DMS153 treated with DMSO at 0.1 percent for 48 hours (cell line): ENCODE results near the gene INHBA.

Source experiments
- DNase-seq: peaks from one replicate; lab custom pipeline; 2025; ENCODE audit not compliant: unreplicated experiment; lab: John Stamatoyannopoulos, UW

INHBA gene

DNA sequence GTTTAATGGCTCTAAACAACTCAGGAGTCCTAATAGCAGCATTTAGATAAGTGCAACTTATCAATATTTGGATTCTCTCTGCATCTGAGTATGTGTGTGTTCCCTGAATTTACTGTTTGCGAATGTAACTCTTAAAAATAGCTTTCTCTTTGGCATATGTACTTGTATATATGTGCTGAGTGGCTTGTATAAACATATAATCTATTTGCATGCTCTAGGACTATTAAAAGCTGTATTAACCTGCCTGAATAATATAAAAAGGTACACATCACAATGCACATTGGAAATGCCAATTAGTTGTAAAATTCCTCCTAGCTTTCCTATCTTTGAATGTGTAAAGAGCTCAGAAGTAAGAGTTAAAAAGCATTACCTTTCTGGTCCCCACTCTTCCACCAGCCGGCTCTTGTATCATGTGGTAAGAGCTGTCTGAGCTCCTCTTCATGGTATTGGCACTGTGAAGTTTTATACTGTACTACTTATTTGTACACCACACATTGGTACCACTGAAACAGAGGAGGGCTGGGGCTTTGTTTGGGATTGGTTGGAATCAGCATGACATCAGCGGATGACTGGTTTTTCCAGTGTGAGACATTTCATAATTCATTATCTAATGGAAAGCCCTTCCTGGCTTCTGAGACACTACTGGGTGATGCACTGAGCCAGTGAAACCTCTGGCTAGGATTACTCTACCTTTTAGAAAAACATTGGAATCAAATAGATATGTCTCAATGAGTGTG is at the start of gene INHBA:
Gene INHBA, minus strand, starts transcription at position 456 of the 737 bp plus-strand sequence. CDS start 2,716 bp downstream, outside the sequence.
- no peak for DNase-seq

- DNase-seq, result no peak
These were observed 49.7 kb upstream of the INHBA start for GRCh38 chr7:41752615-41753014.

DNA sequence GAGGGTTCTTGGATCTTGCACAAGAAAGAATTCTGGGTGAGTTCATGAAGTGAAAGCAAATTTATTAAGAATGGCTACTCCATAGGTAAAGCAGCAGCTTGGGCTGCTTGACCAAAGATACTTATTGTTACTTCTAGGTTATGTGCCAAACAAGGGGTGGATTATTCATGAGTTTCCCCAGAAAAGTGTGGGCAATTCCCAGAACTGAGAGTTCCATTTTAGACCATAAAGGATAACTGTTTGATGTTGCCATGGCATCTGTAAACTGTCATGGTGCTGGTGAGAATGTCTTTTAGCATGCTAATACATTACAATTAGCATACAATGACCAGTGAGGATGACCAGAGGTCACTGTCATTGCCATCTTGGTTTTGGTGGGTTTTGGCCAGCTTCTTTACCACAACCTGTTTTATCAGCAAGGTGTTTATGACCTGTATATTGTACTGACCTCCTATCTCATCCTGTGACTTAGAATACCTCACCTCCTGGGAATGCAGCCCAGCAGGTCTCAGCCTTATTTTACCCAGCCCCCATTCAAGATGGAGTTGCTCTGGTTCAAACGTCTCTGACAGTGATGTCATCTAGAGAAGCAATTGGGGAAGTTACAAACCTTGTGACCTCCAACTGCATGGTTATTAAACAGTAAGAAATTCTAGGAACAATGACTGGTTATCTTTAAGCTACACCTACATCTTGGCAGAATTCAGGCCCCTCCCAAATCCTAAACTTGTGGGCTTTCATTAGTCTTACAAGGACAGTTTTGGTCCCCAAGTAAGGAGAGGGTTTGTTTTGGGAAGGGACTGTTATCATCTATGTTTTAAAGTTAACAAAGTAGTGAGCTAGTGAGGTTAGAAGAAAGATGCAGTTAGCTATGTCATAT is 48.0 kb upstream of the INHBA start:
- no peak for DNase-seq

- no peak for DNase-seq
These were observed 45.1 kb upstream of the INHBA start for GRCh38 chr7:41747961-41748360.

GRCh38 chr7:41745451-41745850 is 42.6 kb upstream of the INHBA start:
- no peak for DNase-seq

DNA sequence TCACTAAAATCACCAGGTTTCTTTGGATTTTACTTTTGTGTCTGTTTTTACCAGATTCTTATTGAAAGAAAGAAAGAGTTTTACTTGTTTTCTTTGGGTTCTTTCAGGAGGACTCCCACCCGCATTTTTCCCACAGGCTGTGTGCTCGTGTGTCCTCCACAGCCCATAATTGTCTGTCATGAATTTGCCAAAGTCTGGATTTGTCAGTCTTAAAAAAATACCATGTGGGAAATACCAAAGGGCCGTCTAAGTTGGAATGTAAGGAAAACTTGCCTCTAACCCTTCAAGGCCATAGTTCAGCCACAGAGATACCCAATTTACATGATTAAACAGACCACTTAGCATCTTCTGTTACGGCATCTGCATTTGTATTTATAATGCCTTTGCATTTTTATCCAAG is 41.3 kb upstream of the INHBA start:
- DNase-seq, result no peak

- no peak for DNase-seq
These were observed 39.6 kb upstream of the INHBA start for GRCh38 chr7:41742401-41743020.

DNA sequence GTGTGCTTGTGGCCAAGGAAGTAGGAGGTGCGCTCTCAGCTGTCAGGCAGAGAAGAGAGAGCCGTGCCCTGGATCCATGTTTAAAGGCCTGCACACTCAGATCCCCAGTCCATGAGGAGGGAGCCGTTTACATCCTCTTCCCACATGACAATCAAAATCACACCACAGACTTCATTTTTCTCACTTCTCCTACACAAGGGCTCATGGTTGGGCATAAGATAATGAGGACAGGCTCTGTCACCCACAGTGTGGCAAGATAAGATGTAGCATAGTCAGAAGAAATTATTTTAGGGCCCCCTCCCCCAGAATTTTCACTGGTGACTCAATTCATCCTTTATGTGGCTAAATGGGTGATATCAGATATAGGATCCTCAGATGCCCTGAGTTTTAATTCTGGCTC is 35.9 kb upstream of the INHBA start:
- DNase-seq, result no peak

DNA sequence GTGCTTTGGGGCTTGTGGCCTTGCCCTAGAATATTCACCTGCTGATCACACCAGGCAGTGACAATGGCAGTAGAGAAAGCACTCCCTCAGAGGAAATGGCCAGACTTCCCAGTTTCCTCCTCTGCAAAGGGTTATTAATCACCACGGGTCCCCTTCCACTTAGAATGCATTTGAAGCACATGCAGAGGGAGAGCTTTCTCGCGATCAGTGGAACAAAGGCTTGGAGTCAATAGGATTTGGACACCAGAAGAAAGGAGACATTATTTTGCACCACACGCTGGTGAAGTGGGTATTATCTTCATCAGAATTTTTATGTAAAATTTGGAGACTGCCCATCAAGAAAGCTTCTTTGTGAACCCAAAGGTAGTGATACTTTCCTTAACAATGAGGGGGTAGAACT is 35.4 kb upstream of the INHBA start:
- DNase-seq, result no peak

DNA sequence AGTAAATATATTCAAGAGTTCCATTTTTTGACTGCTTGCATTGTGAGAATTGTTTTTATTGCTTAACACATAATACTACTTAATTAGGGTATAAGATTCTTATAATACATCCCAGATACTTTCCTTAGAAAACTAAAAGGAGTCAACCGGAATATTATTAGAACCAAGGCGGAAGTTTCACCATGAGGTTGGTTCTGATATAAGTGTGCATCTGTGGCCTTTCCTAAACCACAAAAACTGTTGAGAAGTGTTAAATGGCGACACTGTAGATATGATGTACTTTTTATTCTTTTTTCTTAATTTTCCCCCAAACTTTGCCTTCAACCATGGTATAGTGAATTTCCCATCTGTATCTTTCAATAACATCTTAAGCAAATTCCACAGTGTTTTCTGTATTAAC is 32.3 kb upstream of the INHBA start:
- DNase-seq, result no peak

GRCh38 chr7:41732843-41733306 is 30.0 kb upstream of the INHBA start:
- no peak for DNase-seq

DNA sequence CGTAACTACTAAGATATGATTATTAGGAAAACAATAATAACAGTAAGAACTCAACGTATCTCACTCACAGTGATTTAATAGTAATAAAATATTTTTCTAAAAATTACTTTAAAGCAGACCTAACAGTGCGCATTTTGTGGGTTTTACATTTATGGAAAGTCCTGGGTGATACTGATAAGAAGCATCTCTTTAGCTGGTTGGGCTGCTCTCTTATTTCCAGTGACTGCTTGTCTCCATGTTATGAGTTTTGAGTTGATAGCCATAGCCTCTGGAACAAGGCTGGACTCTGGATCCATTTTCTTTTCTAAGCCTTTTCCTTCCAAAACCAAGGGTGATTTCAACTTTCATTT is 29.5 kb upstream of the INHBA start:
- no peak for DNase-seq

DNA sequence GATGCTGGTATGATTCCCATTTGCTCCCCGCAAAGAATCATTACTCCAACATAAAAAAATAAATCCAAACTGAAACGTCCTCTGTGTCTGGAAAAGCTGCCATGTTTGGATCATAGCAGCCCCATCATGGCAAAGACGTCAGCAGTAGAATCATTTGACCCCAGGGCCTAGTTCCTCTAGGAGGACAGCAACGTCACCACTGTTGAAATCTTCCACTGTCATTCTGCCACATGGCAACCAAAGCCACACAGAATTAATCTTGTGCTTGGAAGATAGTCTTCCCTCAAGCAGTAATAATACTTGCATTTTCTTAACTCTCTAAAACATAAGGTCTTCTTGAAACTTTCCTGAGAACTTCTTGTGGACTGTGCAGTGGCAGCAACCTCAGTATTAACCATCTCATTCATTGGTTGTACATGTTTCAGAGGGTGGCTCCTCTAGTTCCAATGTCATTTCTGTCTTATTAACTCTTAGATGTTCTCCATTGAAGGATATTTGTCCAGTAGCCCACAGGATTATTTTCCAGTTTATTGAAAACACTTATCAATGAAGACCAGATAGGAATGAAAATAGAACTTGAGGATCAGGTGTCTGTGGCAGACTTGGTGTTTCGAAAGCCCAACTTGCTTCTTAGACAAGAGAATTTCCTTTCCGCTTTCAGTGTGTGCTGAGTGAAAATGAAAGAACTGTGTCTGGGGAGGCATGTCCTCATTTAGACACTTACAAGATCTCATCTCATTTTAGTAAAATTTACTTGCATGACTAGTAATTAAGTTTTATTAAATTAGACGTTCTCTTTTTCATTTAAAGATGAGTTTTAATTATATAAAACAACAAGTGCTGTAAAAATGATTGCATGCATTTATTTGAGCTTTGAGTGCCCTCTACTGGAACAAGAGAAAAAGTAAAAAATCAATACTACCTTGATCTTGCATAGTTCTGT is 28.9 kb upstream of the INHBA start:
- DNase-seq, result peak; percentile 50

GRCh38 chr7:41730668-41731067 is 27.8 kb upstream of the INHBA start:
- DNase-seq, result no peak

GRCh38 chr7:41730161-41730560 is 27.3 kb upstream of the INHBA start:
- no peak for DNase-seq

- no peak for DNase-seq
These were observed 26.2 kb upstream of the INHBA start for GRCh38 chr7:41729059-41729458.

DNA sequence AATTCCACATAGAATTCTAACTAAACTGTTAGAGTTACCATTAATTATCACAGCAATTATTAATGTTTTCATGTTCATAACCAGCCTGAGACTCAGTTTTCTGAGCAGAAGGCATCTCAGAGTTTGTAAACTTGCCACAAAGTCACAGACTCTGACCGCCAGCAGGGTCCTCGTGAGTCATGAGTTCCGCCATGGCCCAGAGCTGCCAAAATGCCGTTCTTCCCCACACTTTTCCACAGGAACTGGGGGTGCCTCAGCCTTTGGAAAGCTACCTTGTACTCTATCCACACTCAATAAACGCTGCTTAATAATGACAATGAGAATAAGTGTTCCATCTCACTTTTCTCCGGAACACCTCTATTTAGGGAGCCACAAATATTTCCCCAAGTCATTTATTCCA is 22.1 kb upstream of the INHBA start:
- DNase-seq, result no peak

GRCh38 chr7:41720886-41721285 is 18.0 kb upstream of the INHBA start:
- no peak for DNase-seq

DNA sequence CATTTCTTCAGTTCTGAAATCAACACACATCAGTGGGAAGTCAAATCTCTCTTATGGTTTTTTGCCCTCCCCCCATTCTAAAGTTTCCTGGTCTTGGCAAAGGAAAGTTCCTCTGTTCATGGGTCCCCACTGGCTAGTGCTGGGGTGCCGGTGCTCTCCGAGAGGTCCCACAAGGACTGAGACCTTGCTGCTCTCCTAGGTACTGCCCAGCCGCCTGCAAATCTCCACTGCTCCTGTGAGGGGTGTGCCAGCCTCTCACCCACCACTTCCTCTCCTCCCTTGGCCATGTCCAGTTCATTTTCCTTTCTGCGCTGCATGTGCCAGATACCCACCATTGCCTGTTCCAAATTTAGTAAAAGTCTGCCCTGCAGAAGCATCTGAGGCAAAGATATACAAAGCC is 17.2 kb upstream of the INHBA start:
- no peak for DNase-seq

DNA sequence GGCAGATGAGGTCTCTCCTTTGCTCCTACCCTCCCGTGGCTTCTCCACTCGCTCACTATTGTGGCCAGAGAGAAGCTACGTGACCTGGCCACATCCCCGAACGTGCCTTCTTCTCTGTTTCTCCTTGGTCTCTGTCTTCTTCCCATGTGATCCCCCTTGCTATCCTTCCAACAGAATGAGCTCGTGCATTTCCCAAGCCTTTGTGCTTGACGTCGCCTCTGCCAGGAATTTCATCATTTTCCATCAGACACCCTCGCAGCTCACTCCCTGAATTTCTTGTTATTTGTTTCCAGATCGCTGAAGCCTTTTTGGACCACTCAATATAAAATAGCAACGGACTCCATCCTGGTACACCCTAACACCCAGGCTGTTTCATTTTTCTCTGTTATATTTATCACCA is 13.8 kb upstream of the INHBA start:
- no peak for DNase-seq

DNA sequence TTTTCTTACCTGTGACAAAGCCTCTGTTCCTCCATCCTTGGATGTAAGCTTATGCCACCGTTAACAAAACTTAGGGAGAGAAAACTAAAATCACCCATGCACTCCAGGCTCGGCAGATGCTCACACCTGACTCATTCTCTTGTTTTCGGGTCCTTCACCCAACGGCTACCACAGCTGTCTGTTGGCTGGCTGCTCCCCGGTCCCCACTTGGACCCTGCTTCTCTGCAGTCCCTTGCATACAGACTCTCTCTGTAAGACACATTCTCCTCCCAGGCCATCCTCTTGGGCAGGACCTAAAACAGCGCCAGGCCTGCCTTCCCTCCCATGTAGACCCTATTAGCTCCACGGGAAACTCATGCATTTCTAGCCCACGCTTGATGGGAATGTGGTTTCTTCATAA is 12.1 kb upstream of the INHBA start:
- no peak for DNase-seq
